Lung (tissue), 12 donors: ENCODE data around the gene HP1BP3. TPM values are rescaled to one million over a fixed set of nuclear protein-coding genes. Genes with fewer than 3 reads are reported as not detected.

ENCODE experiments used
- ATAC-seq: fragments of 200-7000 bp; cut with Tn5 transposase; one replicate; pipeline ENCODE4 v1.9.1; 2020; ENCODE audit warnings: moderate number of reproducible peaks; ENCODE audit not compliant: insufficient read depth, low FRiP score
- DNase-seq, 3 donors: peaks; one replicate each; pipeline ENCODE4 v3.0.0-alpha.2; 2013 to 2017
- H3K27ac ChIP-seq, 2 donors: one replicate each; pipeline ENCODE4 v1.5.1; 2013; ENCODE audit warnings: mild to moderate bottlenecking in 2 of 2, moderate library complexity in 2 of 2, control low read depth in 1 of 2, inconsistent platforms in 1 of 2, low read depth in 1 of 2, low read length in 1 of 2
- H3K27me3 ChIP-seq, 3 donors: one replicate each; pipeline ENCODE4 v1.5.1; 2013; ENCODE audit warnings: low read length in 2 of 3; ENCODE audit not compliant: control insufficient read depth in 3 of 3, insufficient read depth in 3 of 3
- H3K36me3 ChIP-seq, 4 donors: one replicate each; pipeline ENCODE4 v1.5.1; 2013; ENCODE audit warnings: low read length in 4 of 4, mild to moderate bottlenecking in 1 of 4, moderate library complexity in 1 of 4; ENCODE audit not compliant: control insufficient read depth in 4 of 4, insufficient read depth in 4 of 4
- H3K4me1 ChIP-seq, 5 donors: one replicate each; pipeline ENCODE4 v1.5.1; 2013; ENCODE audit warnings: low read length in 5 of 5, mild to moderate bottlenecking in 2 of 5, moderate library complexity in 1 of 5; ENCODE audit not compliant: control insufficient read depth in 5 of 5, insufficient read depth in 5 of 5
- H3K4me3 ChIP-seq: one replicate; pipeline ENCODE4 v1.5.1; 2013; ENCODE audit warnings: mild to moderate bottlenecking, control low read depth, moderate library complexity
- H3K9ac ChIP-seq, 2 donors: one replicate each; pipeline ENCODE4 v1.5.1; 2013; ENCODE audit warnings: low read length in 2 of 2, control low read depth in 1 of 2; ENCODE audit not compliant: insufficient read depth in 1 of 2
- H3K9me3 ChIP-seq, 4 donors: one replicate each; pipeline ENCODE4 v1.5.1; 2013; ENCODE audit warnings: low read length in 3 of 4, mild to moderate bottlenecking in 1 of 4, moderate library complexity in 1 of 4; ENCODE audit not compliant: control insufficient read depth in 4 of 4, insufficient read depth in 3 of 4
- CTCF ChIP-seq: IDR thresholded peaks from 2 replicates; pipeline ENCODE4 v1.5.1; 2012; ENCODE audit warnings: mild to moderate bottlenecking; ENCODE audit errors: control extremely low read depth, extremely low read depth
- WGBS, 2 donors: extraction: QIAGEN DNeasy Blood & Tissue Kit; methylation state at CpG; one replicate each; pipeline ENCODE4 v1.1.7; 2013; 5-methylcytosine and 5-hydroxymethylcytosine counted together
- polyA plus RNA-seq, 2 donors: library from polyadenylated mRNA; stranded (reverse); fragments of 200-250 nt; gene quantifications; one replicate each; pipeline ENCODE4 v1.2.1, GENCODE V29; 2013
- total RNA-seq, 2 donors: library from RNA; depleted of rRNA in 1 of 2; stranded (reverse); fragments of >200 nt in 1 of 2; gene quantifications; one replicate each; pipeline ENCODE4 v1.2.1, GENCODE V29; 2014 to 2021
- donor health status: control.
- donor health status: control.
- donor health status: Bipolar disorder and iron deficiency.
- donor health status: healthy.
- donor health status: DM: yes; HTN: yes; CAD: no.

Gene HP1BP3
- total and polyA plus RNA-seq, 4 donors = 63.0 to 316 (median 118) TPM

DNA sequence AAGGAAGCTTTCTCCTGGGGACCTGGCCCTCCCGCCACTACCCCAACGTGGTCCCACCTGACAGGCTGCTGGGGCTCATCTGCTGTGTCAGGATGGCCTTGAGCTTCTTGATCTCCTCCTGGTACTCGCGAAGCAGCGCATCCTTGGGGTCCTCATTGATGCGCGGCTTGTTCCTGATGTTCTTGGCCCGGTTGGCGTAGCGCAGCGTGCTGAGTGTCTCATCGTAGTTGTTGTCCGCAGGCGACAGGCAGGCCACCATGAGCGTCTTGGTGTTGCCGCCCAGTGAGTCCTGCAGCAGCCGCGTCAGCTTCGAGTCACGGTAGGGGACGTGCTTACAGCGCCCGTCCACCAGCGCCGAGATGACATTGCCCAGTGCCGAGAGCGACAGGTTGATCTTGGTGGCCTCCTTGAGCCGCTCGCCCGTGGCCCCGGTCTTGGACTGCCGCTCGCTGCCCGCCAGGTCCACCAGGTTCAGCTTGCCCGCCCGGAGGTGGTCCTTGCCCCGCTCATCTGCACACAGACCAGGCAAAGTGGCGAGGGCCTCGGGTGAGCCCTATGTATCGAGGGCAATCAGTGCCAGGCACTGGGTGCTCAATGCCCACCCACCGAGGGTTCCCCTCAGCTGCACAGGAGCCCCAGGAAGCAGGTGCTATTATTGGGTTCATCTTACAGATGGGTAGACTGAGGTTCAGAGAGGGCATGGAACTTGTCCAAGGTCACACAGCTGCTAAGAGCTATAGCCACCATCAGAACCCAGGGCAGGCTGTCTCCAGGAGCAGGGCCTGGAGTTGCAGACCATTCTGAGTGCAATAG is 82.5 kb downstream of the HP1BP3 start:
- Histone ChIP-seq H3K9ac (no peak overlapping the region), H3K4me3 (no peak overlapping the region), H3K4me1 (no peaks in the 10 kb centered on the region), H3K27ac (no peak overlapping the region), H3K27me3 (no peaks in the 10 kb centered on the region), H3K36me3 (no peaks in the 10 kb centered on the region), H3K9me3 (no peaks in the 10 kb centered on the region)
- 96 to 97% methylated on average over 41 of the region's 41 CpGs for WGBS, 2 donors
- no peak for TF ChIP-seq CTCF
- DNase-seq = no peak
- ATAC-seq = no peak

DNA sequence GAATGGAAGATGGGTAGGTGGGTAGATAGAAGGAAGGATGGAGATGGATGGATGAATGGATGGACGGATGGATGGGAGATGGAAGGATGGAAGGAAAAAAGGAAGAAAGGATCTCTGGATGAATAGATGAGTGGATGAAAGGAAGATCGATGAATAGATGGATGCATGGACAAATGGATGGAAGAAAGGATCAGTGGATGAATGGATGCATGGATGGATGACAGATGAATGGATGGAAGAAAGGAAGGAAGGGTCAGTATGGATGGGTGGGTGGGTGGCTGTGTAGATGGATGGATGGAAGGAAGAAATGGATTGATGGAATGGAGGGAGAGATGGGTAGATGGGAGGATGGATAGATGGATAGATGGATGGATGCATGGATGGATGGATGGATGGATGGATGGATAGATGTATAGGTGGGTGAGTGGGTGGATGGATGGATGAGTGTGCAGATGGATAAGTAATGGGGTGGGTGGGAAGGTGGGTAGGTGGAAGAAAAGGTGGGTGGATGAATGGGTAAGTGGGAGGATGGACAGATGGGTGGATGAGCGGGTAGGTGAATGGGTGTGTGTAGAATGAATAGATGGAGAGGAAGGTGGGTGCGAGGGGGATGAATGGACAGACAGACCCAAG is 83.9 kb downstream of the HP1BP3 start:
- Histone ChIP-seq H3K27ac (no peak overlapping the region), H3K9me3 (no peaks in the 10 kb centered on the region), H3K9ac (no peak overlapping the region), H3K27me3 (no peaks in the 10 kb centered on the region), H3K4me1 (no peaks in the 10 kb centered on the region), H3K36me3 (no peaks in the 10 kb centered on the region), H3K4me3 (no peak overlapping the region)
- DNase-seq = no peak
- ATAC-seq = no peak
- 85 to 96% methylated on average over 4 of the region's 4 CpGs for WGBS, 2 donors
- TF ChIP-seq CTCF = no peak

DNA sequence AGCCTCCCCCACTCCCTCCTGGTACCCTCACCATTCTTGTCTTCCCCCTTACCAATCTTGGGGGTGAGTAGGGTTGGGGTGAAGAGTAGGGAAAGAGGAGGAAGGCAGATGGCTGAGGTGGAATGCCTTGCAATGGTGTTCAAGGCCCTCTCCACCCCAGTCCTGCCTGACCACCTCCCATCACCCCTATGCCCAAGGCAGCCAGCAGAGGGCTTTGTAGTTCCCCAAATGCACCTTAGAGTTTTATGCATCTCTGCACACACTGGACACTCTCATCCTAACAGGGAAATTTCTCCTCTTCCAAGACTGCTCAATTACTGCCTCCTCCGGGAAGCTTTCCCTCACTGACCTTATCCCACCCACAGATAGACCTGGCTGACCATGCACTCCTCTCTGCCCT is 84.7 kb downstream of the HP1BP3 start:
- no peak for ATAC-seq
- no peak for DNase-seq
- no peak overlapping the region for H3K4me3 ChIP-seq
- no peak overlapping the region for H3K9ac ChIP-seq
- H3K9me3 ChIP-seq = no peaks in the 10 kb centered on the region
- 85 to 96% methylated on average over 1 of the region's 1 CpG for WGBS, 2 donors
- no peak for TF ChIP-seq CTCF
- no peaks in the 10 kb centered on the region for H3K36me3 ChIP-seq
- H3K27ac ChIP-seq = no peak overlapping the region
- no peaks in the 10 kb centered on the region for H3K4me1 ChIP-seq
- H3K27me3 ChIP-seq = no peaks in the 10 kb centered on the region
